Sigmoid colon (tissue), 7 donors: ENCODE data around the gene SLIT3. TPM values are rescaled to one million over a fixed set of nuclear protein-coding genes. Genes with fewer than 3 reads are reported as not detected.

Source experiments
- DNase-seq: peaks from one replicate; pipeline ENCODE4 v3.0.0-alpha.2; 2019
- H3K27ac ChIP-seq, 4 donors: fragments of 200-600 bp; sonication (generic); one replicate each; pipeline ENCODE4 v1.5.1; 2016 to 2019; ENCODE audit warnings: mild to moderate bottlenecking in 1 of 4
- H3K27me3 ChIP-seq, 3 donors: fragments of 200-600 bp; sonication (generic); one replicate each; pipeline ENCODE4 v1.5.1; 2019; ENCODE audit warnings: mild to moderate bottlenecking in 1 of 3
- H3K36me3 ChIP-seq, 4 donors: fragments of 200-600 bp; sonication (generic); one replicate each; pipeline ENCODE4 v1.5.1; 2016 to 2019
- H3K4me1 ChIP-seq, 4 donors: fragments of 200-600 bp; sonication (generic); one replicate each; pipeline ENCODE4 v1.5.1; 2017 to 2019
- H3K4me3 ChIP-seq, 4 donors: fragments of 200-600 bp; sonication (generic); one replicate each; pipeline ENCODE4 v1.5.1; 2017 to 2019; ENCODE audit warnings: mild to moderate bottlenecking in 2 of 4, moderate library complexity in 1 of 4
- H3K9me3 ChIP-seq, 4 donors: fragments of 200-600 bp in 3 of 4; sonication (generic) in 3 of 4; one replicate each; pipeline versions ENCODE4 v1.5.1 to v1.6.1; 2013 to 2019
- CTCF ChIP-seq, 4 experiments: fragments of 450-650 bp in 3 of 4; fragments of 200-600 bp in 1 of 4; IDR thresholded peaks; one replicate each; pipeline ENCODE4 v1.5.1; 2016 to 2019; ENCODE audit warnings: antibody characterized with exemption in 4 of 4, mild to moderate bottlenecking in 3 of 4, moderate library complexity in 2 of 4
- EP300 ChIP-seq, 4 donors: sonication (generic); formaldehyde crosslinking; IDR thresholded peaks; one replicate each; pipeline ENCODE4 v1.6.1; 2017; ENCODE audit warnings: antibody characterized with exemption in 4 of 4
- POLR2A ChIP-seq, 2 donors: fragments of 450-650 bp; IDR thresholded peaks; one replicate each; pipeline ENCODE4 v1.6.1; 2016; ENCODE audit warnings: antibody characterized with exemption in 2 of 2, mild to moderate bottlenecking in 2 of 2, moderate library complexity in 2 of 2
- POLR2AphosphoS5 ChIP-seq, 4 donors: sonication (generic); formaldehyde crosslinking; IDR thresholded peaks; one replicate each; pipeline ENCODE4 v1.6.1; 2017; ENCODE audit warnings: antibody characterized with exemption in 4 of 4
- WGBS, 2 donors: extraction: QIAGEN DNeasy Blood & Tissue Kit; methylation state at CpG; one replicate each; pipeline ENCODE4 v1.1.7; 2013; 5-methylcytosine and 5-hydroxymethylcytosine counted together
- intact Hi-C: fragments of 100-400 bp; cut with DNase I; formaldehyde crosslinking; loops from one replicate; pipeline ENCODE4 v1.15.1; 2023
- polyA plus RNA-seq, 3 donors: library from polyadenylated mRNA; stranded (reverse); fragments of 200-250 nt; gene quantifications; one replicate each; pipeline ENCODE4 v1.2.3, GENCODE V29; 2013
- total RNA-seq, 4 donors: library from RNA; depleted of rRNA; stranded (reverse); fragments of >200 nt; gene quantifications; one replicate each; pipeline ENCODE4 v1.1.0, GENCODE V29; 2016
- donor health status: healthy with polysubstance abuse.
- donor health status: Bipolar disorder and iron deficiency.
- donor health status: healthy.

SLIT3 gene
- total and polyA plus RNA-seq, 7 donors = 0.23 to 46.3 (median 30.0) TPM

- H3K27me3 ChIP-seq = no peaks in the 10 kb centered on the region
- no peaks in the 10 kb centered on the region for H3K36me3 ChIP-seq
- H3K4me3 ChIP-seq = no peak overlapping the region
- TF ChIP-seq CTCF (IDR thresholded peaks at IDR 0.05) (no peak), POLR2A (IDR thresholded peaks at IDR 0.05) (no peak)
- H3K27ac ChIP-seq = no peak overlapping the region
- intact Hi-C loops = loop anchor here (10.0 kb wide), 1 partner anchor 138 kb away; no protein-coding TSS in a partner anchor
- H3K9me3 ChIP-seq = no peaks in the 10 kb centered on the region
- no peak for DNase-seq
- WGBS, 2 donors = 83 to 86% methylated on average over 8 of the region's 8 CpGs
- peaks cover 0 to 19% (median 9%) of the 10 kb centered on the region in 4 donors for H3K4me1 ChIP-seq
Observed at GRCh38 chr5:169006842-169007790, 293.8 kb downstream of the SLIT3 start.

DNA sequence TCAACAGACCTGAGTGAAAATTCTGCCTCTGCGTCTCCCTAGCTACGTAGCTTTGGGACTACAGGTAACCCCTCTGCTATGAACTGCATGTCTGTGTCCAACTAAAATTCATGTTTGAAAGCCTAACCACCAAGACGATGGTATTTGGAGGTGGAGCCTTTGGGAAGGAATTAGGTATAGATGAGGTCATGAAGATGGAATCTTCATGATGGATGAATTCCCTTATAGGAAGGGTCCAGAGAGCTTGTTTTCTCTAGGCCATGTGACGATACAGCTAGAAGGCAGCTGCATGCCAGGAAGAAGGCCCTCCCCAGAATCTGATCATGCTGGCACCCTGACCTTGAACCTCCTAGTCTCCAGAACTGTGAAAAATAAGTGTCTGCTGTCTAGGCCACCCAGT lies 296.4 kb downstream of the SLIT3 start:
- intact Hi-C loops = loop anchor here (5.0 to 10.0 kb wide), 2 partner anchors 140 to 298 kb away; partner anchors contain the start of gene SLIT3
- no peak for TF ChIP-seq POLR2AphosphoS5 (IDR thresholded peaks at IDR 0.05)
- TF ChIP-seq POLR2A (IDR thresholded peaks at IDR 0.05) = no peak
- TF ChIP-seq EP300 (IDR thresholded peaks at IDR 0.05) = no peak
- TF ChIP-seq CTCF (IDR thresholded peaks at IDR 0.05) = no peak
- Histone ChIP-seq H3K4me1 (peaks cover 0 to 19% (median 9%) of the 10 kb centered on the region in 4 donors), H3K27me3 (no peaks in the 10 kb centered on the region), H3K27ac (peak overlapping the region in 2 of 4 donors; percentile 36 to 48), H3K4me3 (no peak overlapping the region), H3K36me3 (no peaks in the 10 kb centered on the region), H3K9me3 (no peaks in the 10 kb centered on the region)
- WGBS, 2 donors = 78 to 80% methylated on average over 4 of the region's 4 CpGs
- no peak for DNase-seq

GRCh38 chr5:169003721-169004541 lies 297.0 kb downstream of the SLIT3 start:
- Histone ChIP-seq H3K4me1 (peaks cover 0 to 16% (median 9%) of the 10 kb centered on the region in 4 donors), H3K27ac (peak overlapping the region in 2 of 4 donors; percentile 36 to 48), H3K36me3 (no peaks in the 10 kb centered on the region), H3K9me3 (no peaks in the 10 kb centered on the region), H3K4me3 (no peak overlapping the region), H3K27me3 (no peaks in the 10 kb centered on the region)
- TF ChIP-seq POLR2A (IDR thresholded peaks at IDR 0.05) (no peak), EP300 (IDR thresholded peaks at IDR 0.05) (no peak), CTCF (IDR thresholded peaks at IDR 0.05) (peak in 2 of 4 experiments; percentile 40 to 48), POLR2AphosphoS5 (IDR thresholded peaks at IDR 0.05) (no peak)
- DNase-seq = no peak
- intact Hi-C loops = loop anchor here (5.0 to 10.0 kb wide), 2 partner anchors 141 to 298 kb away; partner anchors contain the start of gene SLIT3
- 67 to 71% methylated on average over 11 of the region's 11 CpGs for WGBS, 2 donors

DNA sequence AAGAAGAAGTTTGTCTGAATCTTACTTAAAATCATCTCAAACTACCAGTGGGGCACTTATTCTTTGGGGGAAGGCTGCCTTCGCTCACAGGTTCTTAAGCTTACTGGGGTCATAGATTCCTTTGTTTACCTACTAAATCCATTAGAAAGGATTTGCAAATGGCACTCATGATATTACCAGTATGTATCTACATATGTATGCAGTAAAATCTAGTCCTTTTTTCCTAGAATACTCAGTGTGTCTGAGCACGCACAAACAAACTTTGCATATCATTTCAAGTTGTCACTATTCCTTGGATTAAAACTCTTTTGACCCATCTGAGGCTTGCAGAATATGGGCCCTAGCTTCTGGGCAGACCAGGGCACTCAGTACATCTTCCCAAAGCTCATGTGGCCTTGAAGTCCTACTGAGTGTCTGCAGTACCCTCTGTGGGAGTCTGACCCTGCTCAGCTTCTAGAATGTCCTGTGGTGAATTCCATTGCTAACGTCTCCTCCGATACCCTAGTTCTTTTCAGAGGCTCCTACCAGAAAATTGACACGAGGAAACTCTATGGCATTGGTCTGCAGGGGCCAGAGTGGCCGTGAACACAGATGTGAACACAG lies 297.9 kb downstream of the SLIT3 start:
- WGBS, 2 donors = 88 to 90% methylated on average over 6 of the region's 6 CpGs
- Histone ChIP-seq H3K4me1 (peaks cover 0 to 15% (median 9%) of the 10 kb centered on the region in 4 donors), H3K36me3 (no peaks in the 10 kb centered on the region), H3K4me3 (no peak overlapping the region), H3K9me3 (no peaks in the 10 kb centered on the region), H3K27ac (peak overlapping the region in 1 of 4 donors; percentile 48), H3K27me3 (no peaks in the 10 kb centered on the region)
- TF ChIP-seq CTCF (IDR thresholded peaks at IDR 0.05) (no peak), EP300 (IDR thresholded peaks at IDR 0.05) (no peak), POLR2A (IDR thresholded peaks at IDR 0.05) (no peak)
- intact Hi-C loops = loop anchor here (5.0 to 10.0 kb wide), 2 partner anchors 142 to 299 kb away; partner anchors contain the start of gene SLIT3
- no peak for DNase-seq
